Subcutaneous adipose tissue (tissue), 4 donors: ENCODE measurements around the gene HOXB2. TPM values are rescaled to one million over a fixed set of nuclear protein-coding genes. Genes with fewer than 3 reads are reported as not detected.

Source experiments
- total RNA-seq, 4 donors: library from RNA; depleted of rRNA; stranded (reverse); fragments of >200 nt; gene quantifications; one replicate each; pipeline ENCODE4 v1.1.0, GENCODE V29; 2016
- TF ChIP-seq, protein P1 (sequence below): fragments of 450-650 bp; IDR thresholded peaks from one replicate; pipeline ENCODE4 v1.5.1; 2016; ENCODE audit warnings: low read depth, mild to moderate bottlenecking, control low read depth, antibody characterized with exemption, moderate library complexity

HOXB2 gene
- total RNA-seq, 4 donors from 2014 or later: 12.1 to 21.1 (median 13.7) TPM

DNA sequence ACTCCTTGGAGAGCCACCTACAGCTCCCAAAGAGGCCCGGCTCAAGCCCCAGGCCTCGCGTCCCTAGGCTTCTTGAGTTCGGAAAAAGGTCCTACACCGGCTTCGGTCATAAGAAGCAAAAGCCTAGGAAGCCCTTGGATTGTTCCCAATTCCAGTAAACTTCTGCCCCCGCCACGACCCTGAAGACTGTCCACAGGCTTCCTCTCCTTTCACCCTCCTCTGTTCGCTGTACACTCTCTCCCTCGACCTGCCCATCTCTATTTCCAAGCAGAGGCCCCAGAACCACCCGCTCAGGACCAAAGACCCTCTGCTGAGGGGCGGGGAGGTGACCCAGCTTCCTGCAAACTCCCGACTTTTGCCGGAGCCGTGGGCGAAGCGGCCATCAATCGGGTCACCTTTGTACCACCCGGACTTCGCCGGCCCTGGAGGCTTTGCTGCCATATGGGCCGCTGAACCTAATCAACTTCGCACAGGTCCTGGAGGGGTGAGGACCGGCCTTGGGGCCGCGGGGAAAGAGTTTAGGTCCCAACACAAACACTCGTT is 2.7 kb downstream of the HOXB2 start:
- TF ChIP-seq, protein P1, sequence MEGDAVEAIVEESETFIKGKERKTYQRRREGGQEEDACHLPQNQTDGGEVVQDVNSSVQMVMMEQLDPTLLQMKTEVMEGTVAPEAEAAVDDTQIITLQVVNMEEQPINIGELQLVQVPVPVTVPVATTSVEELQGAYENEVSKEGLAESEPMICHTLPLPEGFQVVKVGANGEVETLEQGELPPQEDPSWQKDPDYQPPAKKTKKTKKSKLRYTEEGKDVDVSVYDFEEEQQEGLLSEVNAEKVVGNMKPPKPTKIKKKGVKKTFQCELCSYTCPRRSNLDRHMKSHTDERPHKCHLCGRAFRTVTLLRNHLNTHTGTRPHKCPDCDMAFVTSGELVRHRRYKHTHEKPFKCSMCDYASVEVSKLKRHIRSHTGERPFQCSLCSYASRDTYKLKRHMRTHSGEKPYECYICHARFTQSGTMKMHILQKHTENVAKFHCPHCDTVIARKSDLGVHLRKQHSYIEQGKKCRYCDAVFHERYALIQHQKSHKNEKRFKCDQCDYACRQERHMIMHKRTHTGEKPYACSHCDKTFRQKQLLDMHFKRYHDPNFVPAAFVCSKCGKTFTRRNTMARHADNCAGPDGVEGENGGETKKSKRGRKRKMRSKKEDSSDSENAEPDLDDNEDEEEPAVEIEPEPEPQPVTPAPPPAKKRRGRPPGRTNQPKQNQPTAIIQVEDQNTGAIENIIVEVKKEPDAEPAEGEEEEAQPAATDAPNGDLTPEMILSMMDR: no peak

DNA sequence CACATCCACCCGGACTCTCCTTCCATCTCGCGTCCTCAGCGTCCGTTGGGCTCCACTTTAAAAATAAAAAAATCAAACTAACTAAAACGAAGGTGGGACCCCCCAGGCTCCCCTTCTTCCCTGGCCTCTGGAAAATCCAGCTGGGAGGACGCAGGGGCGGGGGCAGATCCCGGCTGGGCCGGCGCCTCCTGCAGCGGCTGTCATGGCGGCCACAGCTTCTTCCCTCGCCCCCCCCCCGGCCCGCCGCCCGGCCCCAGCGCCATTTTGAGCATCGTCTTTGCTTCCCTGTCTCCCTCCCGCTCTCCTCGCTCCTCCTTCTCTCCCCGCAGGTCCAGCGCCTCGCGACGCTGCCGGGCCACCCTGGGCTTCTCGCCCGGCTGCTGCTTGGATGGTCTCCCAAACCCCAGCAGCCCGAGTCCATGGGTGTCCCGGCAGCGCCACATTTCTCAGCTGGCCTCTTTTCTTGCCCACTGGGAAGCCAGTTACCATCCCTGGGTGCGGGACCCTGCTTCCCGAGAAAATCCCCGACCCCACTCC is 3.3 kb downstream of the HOXB2 start:
- TF ChIP-seq, protein P1: no peak

DNA sequence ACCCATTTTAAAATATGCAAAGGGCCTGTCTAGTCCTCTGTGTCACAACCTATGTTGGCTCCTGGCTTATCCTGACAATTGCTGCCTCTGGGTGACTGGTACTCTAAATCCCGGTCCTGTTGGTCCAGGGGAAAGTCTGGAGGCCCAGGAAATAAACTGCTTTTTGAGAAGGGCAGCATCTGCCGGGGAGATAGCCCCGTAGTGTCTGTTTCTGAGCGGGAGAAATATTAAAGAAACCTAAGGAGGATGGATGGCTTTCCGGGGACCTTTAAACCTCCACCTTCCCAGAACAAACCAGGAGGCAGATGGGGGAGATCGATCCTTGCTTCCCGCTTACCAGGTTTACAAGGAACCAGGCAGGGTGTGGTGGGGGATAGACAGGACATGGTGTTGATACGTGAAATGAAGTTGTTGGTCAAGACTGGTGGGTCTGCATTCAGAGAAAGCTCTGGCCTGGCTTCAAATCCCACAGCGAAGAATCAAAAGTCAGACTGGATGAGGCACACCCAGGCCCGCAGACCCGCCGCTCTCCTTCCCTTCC is 3.8 kb downstream of the HOXB2 start:
- TF ChIP-seq, protein P1: no peak

DNA sequence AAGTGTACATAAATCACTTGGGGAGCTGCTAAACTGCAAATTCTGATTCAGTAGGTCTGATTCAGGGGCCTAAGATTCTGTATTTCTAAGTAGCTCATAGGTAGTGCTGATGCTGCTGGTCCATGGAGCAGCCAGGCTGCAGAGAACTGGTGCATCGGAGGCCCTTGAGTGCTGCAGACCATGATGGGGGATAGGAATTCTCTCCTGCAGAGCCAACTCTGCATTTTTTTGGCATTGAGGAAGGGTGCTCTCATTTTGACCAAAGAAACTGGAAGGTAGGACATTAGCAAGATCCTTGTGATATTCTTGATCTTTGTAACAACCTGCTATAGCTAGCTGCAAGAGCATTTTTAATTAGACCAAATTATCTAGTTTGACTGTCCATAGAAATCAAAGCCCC is 4.7 kb downstream of the HOXB2 start:
- TF ChIP-seq, protein P1: no peak

DNA sequence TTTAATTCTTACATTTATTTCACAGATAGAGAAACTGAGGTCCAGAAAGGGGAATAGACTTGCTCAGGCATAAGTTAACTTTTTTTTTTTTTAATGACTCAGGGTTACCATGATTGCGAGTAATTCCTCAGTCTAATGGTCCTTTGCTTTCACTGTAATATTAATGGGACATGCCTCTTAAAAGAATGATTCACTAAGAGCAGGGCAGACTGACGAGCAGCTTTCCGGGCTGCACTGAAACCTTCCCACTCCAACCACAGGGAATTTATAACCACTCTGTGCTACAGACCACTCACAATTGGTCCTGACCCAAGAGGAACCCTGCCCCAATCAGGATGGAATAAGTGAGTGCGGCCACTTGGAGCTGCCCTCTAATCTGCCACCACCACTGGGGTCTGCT is 5.7 kb downstream of the HOXB2 start:
- TF ChIP-seq, protein P1: no peak

DNA sequence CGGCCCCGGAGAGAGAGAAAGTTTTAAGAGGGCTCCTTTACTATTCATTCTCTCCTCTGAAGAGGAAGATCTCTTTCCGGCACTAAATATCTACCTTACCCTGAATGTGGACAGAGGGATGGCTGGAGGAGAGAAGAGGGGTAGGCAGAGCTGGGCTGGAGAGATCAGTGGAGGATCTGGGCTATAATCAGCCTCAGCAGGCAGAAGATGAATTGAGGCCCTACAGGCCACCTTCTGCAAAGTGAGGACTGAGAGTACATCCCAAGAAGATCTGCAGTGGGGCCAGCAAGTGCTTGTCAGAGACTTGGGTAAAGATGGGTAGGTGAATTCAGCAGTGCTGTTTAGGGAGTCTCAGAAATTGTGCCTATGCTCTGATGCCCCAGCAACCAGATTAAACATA is 7.6 kb downstream of the HOXB2 start:
- TF ChIP-seq, protein P1: no peak

DNA sequence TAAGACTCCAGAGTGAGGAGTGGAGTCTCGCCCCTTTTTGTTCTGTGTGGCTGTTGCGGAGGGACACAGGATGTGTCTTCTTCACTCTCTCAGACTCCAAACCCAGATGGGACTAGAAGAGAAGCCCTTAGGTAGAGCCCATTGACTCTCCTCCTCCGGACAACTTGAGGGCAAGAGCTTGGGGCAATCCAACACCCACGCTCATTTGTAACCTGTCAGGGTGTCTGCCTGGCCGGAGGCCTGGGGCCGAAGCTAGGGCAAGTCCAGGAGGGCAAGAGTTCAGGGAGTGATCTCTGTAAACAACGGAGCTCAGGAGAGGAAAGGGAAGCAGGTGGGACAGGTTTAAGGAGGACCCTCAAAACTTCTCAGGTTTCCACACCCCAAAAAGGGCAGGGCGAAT is 12.6 kb downstream of the HOXB2 start:
- TF ChIP-seq, protein P1: no peak
